HL-60/S4 treated with phorbol 12-myristate 13-acetate at 8.2 ng/mL for 4 days and 3 days (cell line): ENCODE measurements around the gene CAPN5.
"Not testable (repeated sequence)": the region's sequence is repeated elsewhere in the genome, so short reads cannot be mapped to it uniquely, and the experiment has no call there.

Experiments
- in situ Hi-C: fragments of 300-500 bp; cut with MboI; formaldehyde crosslinking; loops from 2 replicates; pipeline ENCODE4 v1.15.0; 2022; ENCODE audit warnings: low sequenced_read_pairs

Gene CAPN5

DNA sequence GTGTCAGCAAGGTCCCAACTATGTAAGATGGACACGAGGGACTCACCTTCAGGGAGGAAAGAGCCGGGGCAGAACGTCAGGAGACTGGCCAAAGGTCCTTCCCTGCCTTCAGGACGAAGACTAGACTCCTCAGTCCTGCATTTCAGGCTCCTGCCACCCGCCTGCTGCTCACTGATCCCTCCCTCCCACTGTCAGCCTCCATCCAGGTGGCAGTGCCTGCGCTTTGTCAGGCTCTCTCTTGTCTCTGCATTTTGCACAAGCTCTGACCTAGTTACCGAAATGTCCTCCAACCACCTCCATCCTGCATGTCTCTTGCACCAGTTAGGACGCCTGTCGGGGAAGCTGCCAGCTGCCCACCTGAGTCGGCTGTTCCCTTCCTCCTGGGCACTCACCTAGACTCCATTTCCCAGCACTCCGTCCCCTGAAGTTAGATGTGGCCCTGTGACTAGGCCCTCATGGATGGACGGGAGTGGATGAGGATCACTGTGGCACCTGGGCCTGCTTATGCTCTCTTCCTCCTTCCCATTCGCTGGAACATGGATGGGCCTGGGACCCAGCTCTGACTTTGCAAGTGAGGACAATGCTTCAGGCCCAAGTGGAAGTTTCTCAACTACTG, 24.6 kb upstream of the CAPN5 start:
- in situ Hi-C loops = no loop called here

DNA sequence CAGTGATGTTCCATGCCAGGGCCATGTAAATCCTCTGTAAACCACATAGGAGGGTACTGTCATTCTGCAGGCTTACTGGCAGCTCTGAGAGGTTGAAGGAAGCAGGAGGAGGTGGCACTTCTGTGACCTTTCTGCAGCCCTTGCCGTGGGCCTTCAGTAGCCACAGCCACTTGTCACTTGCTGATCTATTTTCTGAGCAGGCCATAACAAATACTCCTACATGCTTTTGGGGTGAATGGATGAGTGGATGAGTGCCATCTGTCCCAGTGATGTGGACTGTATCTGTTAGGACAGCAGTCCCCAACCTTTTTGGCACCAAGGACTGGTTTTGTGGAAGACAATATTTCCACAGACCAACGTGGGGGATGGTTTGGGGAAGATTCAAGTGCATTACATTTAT, 22.4 kb upstream of the CAPN5 start:
- in situ Hi-C loops = no loop called here

DNA sequence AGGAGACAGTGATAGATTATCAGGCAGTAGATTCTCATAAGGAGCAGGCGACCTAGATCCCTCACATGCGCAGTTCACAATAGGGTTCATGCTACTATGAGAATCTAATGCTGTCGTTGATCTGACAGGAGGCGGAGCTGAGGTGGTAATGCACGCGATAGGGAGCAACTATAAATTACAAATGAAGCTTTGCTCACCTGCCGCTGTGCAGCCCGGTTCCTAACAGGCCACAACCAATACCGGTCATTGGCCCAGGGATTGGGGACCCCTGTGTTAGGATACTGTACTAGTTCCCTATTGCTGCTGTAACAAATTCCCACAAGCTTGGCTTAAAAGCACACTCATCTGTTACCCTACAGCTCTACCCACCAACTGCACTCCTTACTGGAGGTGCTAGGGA, 21.9 kb upstream of the CAPN5 start:
- in situ Hi-C loops = no loop called here

DNA sequence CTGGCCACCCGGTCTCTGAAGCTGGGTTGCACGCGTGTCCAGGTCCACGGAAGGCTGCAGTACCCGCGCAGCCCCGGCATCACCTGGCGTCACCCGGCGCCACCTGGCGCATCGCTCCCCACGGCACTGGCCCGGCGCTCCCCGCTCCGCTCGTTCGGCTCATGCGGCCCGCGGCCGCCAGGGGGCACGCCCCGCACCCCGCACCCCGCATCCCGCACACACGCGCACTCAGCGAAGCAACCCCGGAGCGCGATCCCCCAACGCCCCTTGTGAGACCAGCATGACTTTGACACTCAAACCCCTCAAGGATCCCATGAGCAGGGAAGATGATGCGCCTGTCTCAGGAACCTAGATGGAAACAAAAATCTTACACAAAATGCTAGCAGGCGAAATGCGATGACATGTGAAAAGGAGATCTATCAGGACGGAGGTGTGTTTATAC, 20.7 kb upstream of the CAPN5 start:
- in situ Hi-C loops = no loop called here

DNA sequence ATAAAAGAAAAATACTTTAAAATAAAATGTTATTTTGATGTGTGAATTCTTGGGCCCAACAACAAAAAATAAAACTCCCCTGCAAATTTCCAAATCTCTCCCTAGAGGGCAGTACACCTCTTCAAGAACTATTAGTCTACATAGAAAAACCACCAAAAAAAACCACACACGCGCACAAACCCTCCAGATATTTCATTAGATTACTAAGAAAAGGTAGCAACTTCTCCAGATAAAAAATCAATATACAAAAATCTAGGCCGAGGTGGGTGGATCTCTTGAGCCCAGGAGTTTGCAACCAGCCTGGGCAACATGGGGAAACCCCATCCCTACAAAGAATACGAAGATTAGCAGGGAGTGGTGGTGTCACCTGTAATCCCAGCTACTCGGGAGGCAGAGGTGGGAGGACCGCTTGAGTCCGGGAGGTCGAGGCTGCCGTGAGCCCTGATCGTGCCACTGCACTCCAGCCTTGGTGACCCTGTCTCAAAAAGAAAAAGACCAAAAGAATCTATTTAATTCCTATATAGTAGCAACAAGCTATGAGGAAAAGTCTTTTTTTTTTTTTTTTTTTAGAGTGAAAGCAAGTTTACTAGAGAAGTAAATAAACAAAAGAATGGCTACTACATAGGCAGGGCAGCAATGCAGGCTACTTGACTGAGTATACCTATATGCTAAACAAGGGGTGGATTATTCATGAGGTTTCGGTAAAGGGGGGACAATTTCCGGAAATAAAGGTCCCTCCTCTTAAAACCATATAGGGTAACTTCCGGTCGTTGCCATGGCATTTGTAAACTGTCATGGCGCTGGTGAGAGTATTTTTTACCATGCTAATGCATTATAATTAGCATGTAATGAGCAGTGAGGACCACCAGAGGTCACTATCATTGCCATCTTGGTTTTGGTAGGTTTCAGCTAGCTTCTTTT, 19.5 kb upstream of the CAPN5 start:
- in situ Hi-C loops = no loop called here

DNA sequence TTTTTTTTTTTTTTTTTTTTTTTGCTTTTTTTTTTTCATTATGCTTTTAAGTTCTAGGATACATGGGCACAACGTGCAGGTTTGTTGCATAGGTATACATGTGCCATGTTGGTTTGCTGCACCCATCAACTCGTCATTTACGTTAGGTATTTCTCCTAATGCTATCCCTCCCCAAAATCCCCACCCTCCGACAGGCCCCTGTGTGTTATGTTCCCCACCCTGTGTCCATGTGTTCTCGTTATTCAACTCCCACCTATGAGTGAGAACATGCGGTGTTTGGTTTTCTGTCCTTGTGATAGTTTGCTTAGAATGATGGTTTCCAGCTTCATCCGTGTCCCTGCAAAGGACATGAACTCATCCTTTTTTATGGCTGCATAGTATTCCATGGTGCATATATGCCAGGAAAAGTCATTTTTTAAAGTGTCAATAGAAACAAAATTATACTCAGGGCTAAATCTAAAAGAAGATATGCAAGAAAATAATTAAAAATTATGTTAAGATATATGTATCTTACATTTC, 18.8 kb upstream of the CAPN5 start:
- in situ Hi-C loops = not testable (repeated sequence)

DNA sequence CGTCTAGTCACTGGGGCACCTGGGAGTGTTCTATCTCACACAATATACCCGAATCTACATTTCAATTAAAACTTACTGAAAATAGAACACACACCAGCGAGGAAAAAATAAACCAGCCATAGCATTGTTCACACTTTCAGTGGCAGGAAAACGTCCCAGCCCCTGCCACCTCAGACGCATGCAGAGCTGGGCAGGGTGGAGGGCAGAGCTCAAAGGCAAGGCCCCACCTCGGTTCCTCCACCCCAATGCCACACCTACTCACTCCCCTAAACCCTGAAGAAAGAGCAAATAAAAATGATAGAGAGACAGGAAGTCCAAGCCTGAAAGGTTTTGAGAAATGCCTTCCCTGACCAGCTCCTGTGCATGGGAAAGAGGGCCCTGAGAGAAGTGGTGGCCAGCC, 17.7 kb upstream of the CAPN5 start:
- in situ Hi-C loops = no loop called here

DNA sequence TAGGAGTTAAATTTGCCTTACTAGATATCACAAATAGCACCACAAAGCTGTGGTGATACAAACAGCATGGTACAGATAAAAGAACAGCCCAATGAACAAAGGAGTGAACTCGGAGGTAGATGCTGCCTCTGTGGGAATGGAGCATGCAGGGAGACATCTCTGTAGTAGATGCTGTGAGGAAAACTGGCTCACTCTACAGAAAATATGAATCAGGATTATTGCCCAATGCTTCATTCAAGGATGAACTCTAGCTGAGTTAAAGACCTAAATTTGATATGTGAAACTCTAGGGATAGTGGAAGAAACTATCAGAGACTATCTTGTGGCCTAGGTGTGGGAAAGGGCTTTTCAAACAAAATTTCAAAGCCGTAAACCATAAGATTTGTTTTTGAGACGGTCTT, 15.3 kb upstream of the CAPN5 start:
- in situ Hi-C loops = no loop called here

DNA sequence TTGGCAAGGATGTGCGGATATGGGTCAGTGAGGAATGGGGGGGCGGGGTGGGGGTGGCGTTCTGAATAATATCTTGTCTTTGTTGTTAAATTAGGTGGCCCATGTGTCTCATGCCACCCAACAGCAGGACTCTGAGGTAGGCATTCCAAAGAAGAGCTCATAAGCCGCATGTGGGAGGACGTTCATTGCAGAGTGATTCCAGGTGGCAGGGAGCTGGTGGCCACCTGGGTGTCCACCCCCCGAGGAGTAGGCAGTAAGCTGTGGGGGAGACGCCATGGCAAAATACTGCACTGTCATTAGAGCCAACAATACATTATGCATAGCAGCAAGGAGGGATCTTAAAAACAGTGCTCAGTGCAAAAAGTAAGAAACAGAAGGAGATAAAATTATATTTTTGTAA, 14.3 kb upstream of the CAPN5 start:
- in situ Hi-C loops = no loop called here

DNA sequence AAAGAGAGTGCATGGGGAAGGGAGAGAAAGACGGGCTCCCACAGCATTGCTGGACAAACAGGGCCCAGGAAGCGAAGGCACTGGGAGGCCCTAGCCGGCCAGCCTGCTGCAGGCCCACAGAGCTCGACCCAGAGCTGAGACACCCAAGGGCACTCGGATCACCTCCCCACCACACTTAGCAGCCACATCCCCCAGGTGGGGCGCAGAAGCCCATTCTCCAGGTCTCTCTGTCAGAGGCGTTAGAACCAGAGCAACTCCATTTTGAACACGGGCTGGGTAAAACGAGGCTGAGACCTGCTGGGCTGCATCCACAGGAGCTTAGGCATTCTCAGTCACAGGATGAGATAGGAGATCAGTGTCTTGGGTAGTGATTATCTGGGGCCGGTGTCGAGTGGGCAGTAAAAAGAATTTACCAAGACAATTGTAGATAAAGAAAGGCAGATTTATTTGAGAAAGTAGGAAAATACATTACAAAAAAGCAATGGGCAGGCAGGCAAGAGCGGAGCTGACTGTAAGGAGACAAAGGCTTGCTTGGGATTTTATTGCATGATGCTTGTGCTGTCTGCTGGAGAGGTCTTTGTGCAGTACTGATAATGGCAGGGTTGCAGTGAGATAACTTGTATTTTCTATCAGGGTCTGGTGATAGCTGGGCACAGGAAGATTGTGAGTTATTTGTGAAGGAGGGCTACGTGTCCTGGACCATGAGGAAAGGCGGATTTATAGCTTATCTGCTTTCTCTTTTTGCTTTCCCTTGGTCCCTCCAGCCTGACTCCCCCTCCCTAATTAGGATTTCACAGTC, 13.4 kb upstream of the CAPN5 start:
- in situ Hi-C loops = no loop called here

DNA sequence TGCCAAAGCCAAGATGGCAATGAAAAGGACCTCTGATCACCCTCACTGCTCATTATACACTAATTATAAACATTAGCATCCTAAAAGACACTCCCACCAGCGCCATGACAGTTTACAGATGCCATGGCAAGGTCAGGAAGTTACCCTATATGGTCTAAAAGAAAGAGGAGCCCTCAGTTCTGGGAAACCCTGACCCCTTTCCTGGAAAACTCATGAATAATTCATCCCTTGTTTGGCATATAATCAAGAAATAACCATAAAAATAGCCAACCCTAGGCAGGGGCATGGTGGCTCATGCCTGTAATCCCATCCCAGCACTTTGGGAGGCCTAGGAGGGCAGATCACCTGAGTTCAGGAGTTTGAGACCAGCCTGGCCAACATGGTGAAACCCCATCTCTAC, 12.7 kb upstream of the CAPN5 start:
- in situ Hi-C loops = no loop called here

DNA sequence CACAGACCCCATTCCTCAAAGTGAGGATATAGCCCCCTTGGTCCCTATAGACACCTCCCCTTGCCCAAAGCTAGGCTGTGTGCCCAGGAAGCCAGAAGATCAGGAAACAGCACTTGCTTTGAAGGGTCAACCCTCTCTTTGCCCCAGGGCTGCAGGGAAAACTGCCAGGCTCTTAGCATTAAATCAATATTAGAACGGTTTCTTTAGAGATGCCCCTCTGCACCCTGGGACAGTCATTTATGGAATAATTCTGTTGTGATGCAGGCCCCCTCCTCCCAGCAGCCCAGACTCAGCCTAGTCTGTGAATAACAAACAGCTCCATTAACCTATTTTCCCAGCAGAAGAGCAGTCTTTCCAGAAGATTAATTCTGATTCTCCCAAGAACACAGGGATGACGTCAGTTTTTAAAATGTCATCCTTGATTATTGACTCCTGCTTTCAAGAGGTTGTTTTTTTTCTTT, 11.6 kb upstream of the CAPN5 start:
- in situ Hi-C loops = no loop called here

DNA sequence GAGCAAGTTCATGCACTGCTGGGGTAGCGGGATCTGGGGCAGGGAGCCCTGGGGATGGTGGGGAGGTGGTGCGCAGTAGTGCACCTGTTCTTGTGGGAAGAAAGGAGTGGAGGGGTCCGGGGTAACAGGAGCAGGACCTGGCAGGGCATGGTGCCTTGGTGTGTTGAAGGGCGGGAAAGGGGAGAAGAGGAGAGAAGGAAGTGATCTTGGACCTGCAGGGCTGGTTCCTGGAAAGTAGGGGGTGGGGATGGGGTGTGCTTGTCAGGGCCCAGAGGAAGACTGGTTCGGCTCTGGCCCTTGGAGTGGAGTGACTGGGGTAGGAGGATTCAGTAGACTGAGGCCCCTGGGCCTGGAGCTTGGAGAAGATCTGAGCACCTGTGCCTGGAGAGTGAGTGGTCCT, 10.9 kb upstream of the CAPN5 start:
- in situ Hi-C loops = no loop called here

DNA sequence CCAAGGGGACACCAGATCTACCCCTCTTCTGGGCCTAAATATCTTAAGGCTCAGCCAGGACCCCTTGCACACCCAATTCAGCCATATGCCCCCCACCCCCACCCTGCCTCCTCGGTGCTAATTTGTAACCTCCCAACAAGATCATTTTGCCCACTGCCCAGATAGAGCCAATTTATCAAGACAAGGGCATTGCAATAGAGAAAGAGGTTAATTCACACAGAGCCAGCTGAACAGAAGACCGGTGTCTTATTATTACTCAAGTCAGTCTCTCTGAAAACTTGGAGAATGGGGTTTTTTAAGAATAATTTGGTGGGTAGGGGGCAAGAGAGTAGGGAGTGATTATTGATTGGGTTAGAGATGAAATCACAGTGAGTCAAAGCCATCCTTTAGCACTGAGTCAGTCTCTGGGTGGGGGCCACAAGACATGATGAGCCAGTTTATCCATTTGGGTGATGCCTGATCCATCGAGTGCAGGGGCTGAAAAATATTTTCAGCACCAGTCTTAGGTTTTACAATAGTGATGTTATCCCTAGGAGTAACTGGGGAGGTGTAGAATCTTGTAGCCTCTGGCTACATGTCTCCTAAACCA, 9.9 kb upstream of the CAPN5 start:
- in situ Hi-C loops = no loop called here

DNA sequence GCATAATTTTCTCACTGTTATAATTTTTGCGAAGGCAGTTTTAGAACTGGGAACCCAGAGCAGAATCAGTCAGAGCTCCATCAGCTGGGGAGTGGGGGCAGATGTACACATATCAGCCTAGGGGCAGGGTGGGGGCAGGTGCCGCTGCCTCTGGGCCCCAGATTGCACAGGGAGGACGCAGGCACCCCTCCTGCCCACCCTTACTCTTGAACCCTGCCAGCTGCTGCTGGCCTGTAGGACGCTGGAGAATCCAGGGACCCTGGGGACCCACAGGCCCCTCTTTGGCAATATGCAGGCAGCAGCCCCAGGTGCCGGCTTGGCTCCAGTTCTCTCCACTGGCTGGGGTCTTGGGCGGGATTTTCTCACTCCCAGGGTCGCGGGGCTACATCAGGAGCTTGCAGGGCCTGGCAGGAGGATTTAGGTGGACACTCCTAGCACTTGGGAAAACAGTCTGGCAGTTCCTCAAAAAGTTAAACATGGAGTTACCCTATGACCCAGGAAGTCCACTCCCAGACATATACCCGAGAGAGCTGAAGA, 8.8 kb upstream of the CAPN5 start:
- in situ Hi-C loops = no loop called here

DNA sequence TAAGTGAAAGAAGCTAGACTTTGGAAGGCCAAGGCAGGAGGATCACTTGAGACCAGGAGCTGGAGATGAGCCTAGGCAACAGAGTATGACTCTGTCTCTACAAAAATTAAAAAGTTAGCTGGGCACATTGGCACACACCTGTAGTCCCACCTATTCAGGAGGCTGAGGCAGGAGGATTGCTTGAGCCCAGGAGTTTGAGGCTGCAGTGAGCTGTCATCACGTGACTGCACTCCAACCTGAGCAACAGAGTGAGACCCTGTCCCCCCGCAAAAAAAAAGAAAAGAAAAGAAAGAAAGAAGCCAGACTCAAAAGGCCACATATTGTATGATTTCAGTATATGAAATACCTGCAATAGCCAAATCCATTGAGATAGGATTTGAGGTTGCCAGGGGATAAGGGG, 7.9 kb upstream of the CAPN5 start:
- in situ Hi-C loops = no loop called here

DNA sequence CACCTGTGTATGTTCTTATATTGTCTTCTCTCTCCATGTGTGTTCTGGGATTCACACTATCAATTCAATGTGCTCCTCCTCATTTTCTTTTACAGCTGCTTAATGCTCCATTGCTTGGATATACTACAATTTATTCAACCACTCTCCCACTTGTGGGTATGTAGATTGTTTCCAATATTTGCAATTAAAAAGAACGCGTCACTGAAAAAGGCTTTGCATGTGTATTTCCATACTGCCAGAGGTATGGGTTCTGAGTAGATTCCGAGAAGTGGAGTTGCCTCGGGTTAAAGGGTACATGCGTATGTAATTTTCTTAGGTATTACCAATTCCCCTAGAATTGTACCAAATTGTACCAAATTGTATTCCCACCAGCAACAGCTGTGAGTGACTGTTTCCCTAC, 7.0 kb upstream of the CAPN5 start:
- in situ Hi-C loops = no loop called here

DNA sequence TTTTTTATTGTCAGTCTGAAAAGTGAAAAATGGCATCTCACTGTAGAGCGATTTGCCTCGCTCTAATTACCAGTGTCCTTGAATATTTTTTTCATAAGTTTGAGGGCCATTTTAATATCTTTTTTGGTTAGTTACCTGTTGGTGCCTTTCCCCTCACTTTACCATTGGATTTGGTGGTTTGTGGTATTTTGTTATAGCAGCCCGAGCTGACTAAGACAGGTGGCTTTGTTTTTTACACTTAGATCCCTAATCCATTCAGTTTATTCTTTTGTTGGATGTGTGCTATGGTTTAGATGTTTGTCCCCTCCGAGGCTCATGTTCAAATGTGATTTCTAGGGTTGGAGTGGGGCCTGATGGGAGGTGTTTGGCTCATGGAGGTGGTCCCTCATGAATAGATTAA, 6.5 kb upstream of the CAPN5 start:
- in situ Hi-C loops = no loop called here

DNA sequence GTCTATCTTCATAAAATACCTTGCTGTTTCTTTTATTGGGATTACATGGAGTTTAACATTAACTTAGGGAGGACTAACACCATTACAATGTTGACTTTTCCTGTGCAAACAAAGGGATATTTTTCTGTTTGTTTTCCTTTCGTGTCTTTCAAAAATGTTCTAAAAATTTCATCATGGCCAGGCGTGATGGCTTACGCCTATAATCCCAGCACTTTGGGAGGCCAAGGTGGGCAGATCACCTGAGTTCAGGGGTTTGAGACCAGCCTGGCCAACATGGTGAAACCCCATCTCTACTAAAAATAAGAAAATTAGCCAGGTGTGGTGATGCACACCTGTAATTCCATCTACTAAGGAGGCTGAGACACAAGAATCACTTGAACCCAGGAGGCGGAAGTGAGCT, 5.5 kb upstream of the CAPN5 start:
- in situ Hi-C loops = not testable (repeated sequence)

DNA sequence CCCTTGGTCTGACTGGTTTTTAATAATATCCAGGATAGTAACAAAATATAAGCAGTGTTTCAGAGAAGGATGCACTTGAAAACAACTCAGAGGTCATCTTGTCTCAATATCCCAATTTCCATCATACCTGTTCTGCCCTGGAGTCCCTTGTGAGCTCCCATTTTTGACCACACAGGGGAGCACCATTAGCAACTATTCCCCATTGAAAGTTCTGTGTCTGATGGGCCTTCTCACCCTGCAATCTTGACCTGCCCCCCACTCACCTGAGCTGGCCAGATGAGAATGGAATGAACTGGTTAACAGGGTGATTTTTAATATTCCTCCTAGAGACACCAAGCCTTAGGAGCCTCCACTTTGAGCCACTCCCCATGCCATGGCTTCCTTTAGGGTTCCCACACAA, 3.8 kb upstream of the CAPN5 start:
- in situ Hi-C loops = no loop called here

DNA sequence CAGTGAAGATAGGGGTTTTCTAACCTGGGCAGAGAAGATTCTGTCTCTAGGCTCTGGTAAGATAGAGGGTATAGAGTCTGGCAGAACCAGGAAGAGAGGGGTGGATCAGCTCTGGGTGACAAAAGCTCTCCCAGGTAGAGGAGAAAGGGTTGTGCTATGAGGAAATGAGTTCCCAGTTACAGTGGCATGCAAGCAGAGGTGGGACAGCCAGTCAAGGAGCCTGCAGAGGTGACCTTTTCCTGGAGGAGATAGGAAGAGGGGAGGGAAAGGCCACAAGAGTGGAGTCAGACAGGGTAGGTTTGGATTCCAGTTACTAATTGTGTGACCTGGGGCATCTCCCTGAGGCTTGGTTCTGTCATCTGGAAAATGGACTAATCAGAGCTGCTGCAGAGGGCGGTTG, 3.4 kb upstream of the CAPN5 start:
- in situ Hi-C loops = no loop called here
